Suprapubic skin (tissue), 4 donors: ENCODE results near the gene C10orf67. TPM values are rescaled to one million over a fixed set of nuclear protein-coding genes. Genes with fewer than 3 reads are reported as not detected.

Experiments used
- DNase-seq, 2 donors: peaks; one replicate each; pipeline ENCODE4 v3.0.0-alpha.2; 2019; ENCODE audit warnings: low spot score in 2 of 2
- H3K27ac ChIP-seq: fragments of 200-600 bp; sonication (generic); one replicate; pipeline ENCODE4 v1.5.1; 2019
- H3K27me3 ChIP-seq: fragments of 200-600 bp; sonication (generic); one replicate; pipeline ENCODE4 v1.5.1; 2019
- H3K36me3 ChIP-seq: fragments of 200-600 bp; sonication (generic); one replicate; pipeline ENCODE4 v1.5.1; 2019
- H3K4me1 ChIP-seq: fragments of 200-600 bp; sonication (generic); one replicate; pipeline ENCODE4 v1.5.1; 2019
- H3K4me3 ChIP-seq: fragments of 200-600 bp; sonication (generic); one replicate; pipeline ENCODE4 v1.5.1; 2019; ENCODE audit warnings: mild to moderate bottlenecking
- H3K9me3 ChIP-seq: fragments of 200-600 bp; sonication (generic); one replicate; pipeline ENCODE4 v1.5.1; 2019
- EP300 ChIP-seq: sonication (generic); formaldehyde crosslinking; IDR thresholded peaks from one replicate; pipeline ENCODE4 v1.6.1; 2017; ENCODE audit warnings: antibody characterized with exemption
- POLR2A ChIP-seq, 2 donors: fragments of 450-650 bp; IDR thresholded peaks; one replicate each; pipeline ENCODE4 v1.6.1; 2017; ENCODE audit warnings: antibody characterized with exemption in 2 of 2, mild to moderate bottlenecking in 2 of 2, moderate library complexity in 2 of 2
- POLR2AphosphoS5 ChIP-seq, 3 donors: sonication (generic); formaldehyde crosslinking; IDR thresholded peaks; one replicate each; pipeline ENCODE4 v1.6.1; 2017; ENCODE audit warnings: antibody characterized with exemption in 3 of 3
- WGBS: methylation state at CpG from one replicate; pipeline ENCODE4 v1.1.5; 2018; 5-methylcytosine and 5-hydroxymethylcytosine counted together
- total RNA-seq, 4 donors: library from RNA; depleted of rRNA; stranded (reverse); fragments of >200 nt; gene quantifications; one replicate each; pipeline ENCODE4 v1.1.0, GENCODE V29; 2016
- TF ChIP-seq, protein P1 (sequence below), 2 donors: fragments of 200-600 bp in 1 of 2; fragments of 450-650 bp in 1 of 2; sonication (generic) in 1 of 2; IDR thresholded peaks; one replicate each; pipeline ENCODE4 v1.5.1; 2016 to 2019; ENCODE audit warnings: antibody characterized with exemption in 2 of 2, mild to moderate bottlenecking in 1 of 2, moderate library complexity in 1 of 2

C10orf67 gene
- total RNA-seq, 4 donors from 2014 or later = 0.93 to 1.5 (median 1.5) TPM

GRCh38 chr10:23198940-23199767 lies 145.4 kb downstream of the C10orf67 start:
- H3K27me3 ChIP-seq = peaks cover 100% of the 10 kb centered on the region
- H3K9me3 ChIP-seq = no peaks in the 10 kb centered on the region
- 0% methylated on average over 14 of the region's 60 CpGs for WGBS

DNA sequence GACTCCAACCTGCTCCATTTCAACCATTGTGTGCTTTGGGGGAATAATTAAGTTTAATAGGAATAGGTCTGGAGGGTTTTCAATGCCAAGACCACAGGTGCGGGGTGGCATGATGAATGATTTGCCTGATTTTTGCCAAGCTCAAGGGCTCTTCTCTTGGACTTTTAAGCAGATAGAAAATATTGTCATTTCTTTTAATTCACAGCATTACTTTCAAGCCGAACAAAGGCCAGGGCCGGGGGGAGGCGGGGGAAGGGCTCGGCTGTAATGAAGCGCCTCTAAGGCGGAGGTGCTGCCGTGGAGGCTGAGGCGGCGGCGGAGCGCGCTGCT lies 146.0 kb downstream of the C10orf67 start:
- peaks cover 8% of the 10 kb centered on the region for H3K4me1 ChIP-seq
- WGBS = 3% methylated on average over 13 of the region's 13 CpGs
- no peaks in the 10 kb centered on the region for H3K9me3 ChIP-seq
- no peak for TF ChIP-seq POLR2AphosphoS5 (IDR thresholded peaks at IDR 0.05)
- TF ChIP-seq, protein P1, sequence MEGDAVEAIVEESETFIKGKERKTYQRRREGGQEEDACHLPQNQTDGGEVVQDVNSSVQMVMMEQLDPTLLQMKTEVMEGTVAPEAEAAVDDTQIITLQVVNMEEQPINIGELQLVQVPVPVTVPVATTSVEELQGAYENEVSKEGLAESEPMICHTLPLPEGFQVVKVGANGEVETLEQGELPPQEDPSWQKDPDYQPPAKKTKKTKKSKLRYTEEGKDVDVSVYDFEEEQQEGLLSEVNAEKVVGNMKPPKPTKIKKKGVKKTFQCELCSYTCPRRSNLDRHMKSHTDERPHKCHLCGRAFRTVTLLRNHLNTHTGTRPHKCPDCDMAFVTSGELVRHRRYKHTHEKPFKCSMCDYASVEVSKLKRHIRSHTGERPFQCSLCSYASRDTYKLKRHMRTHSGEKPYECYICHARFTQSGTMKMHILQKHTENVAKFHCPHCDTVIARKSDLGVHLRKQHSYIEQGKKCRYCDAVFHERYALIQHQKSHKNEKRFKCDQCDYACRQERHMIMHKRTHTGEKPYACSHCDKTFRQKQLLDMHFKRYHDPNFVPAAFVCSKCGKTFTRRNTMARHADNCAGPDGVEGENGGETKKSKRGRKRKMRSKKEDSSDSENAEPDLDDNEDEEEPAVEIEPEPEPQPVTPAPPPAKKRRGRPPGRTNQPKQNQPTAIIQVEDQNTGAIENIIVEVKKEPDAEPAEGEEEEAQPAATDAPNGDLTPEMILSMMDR (IDR thresholded peaks at IDR 0.05) = no peak
- no peak for TF ChIP-seq POLR2A (IDR thresholded peaks at IDR 0.05)
- TF ChIP-seq EP300 = no peak
- H3K27ac ChIP-seq = no peak overlapping the region
- H3K4me3 ChIP-seq = no peak overlapping the region
- DNase-seq = no peak
- H3K36me3 ChIP-seq = no peaks in the 10 kb centered on the region
- peaks cover 100% of the 10 kb centered on the region for H3K27me3 ChIP-seq

More at GRCh38 chr10:23198940-23199767, 145.4 kb downstream of the C10orf67 start:
- peaks cover 8% of the 10 kb centered on the region for H3K4me1 ChIP-seq
- H3K4me3 ChIP-seq = no peak overlapping the region
- H3K36me3 ChIP-seq = no peaks in the 10 kb centered on the region
- no peak overlapping the region for H3K27ac ChIP-seq
- no peak for DNase-seq
- TF ChIP-seq POLR2A (IDR thresholded peaks at IDR 0.05) (no peak), EP300 (no peak), POLR2AphosphoS5 (IDR thresholded peaks at IDR 0.05) (no peak)
- TF ChIP-seq, protein P1 (IDR thresholded peaks at IDR 0.05) = no peak

- 12% methylated on average over 10 of the region's 12 CpGs for WGBS
- no peak overlapping the region for H3K27ac ChIP-seq
- no peaks in the 10 kb centered on the region for H3K36me3 ChIP-seq
- H3K4me3 ChIP-seq = no peak overlapping the region
- DNase-seq = no peak
- peaks cover 10% of the 10 kb centered on the region for H3K4me1 ChIP-seq
- no peaks in the 10 kb centered on the region for H3K9me3 ChIP-seq
- TF ChIP-seq POLR2A (IDR thresholded peaks at IDR 0.05) (no peak), POLR2AphosphoS5 (IDR thresholded peaks at IDR 0.05) (no peak), EP300 (no peak)
- TF ChIP-seq, protein P1 (IDR thresholded peaks at IDR 0.05) = no peak
- peaks cover 100% of the 10 kb centered on the region for H3K27me3 ChIP-seq
Observed at GRCh38 chr10:23197416-23197861, 147.2 kb downstream of the C10orf67 start.

- H3K4me1 ChIP-seq = peaks cover 16% of the 10 kb centered on the region
- no peaks in the 10 kb centered on the region for H3K9me3 ChIP-seq
- no peak overlapping the region for H3K4me3 ChIP-seq
- no peaks in the 10 kb centered on the region for H3K36me3 ChIP-seq
- WGBS = 21% methylated on average over 3 of the region's 3 CpGs
- H3K27ac ChIP-seq = no peak overlapping the region
- TF ChIP-seq, protein P1 (IDR thresholded peaks at IDR 0.05) = no peak
- TF ChIP-seq POLR2A (IDR thresholded peaks at IDR 0.05) = no peak
- TF ChIP-seq EP300 = no peak
- no peak for TF ChIP-seq POLR2AphosphoS5 (IDR thresholded peaks at IDR 0.05)
- no peak for DNase-seq
- peaks cover 100% of the 10 kb centered on the region for H3K27me3 ChIP-seq
Observed at GRCh38 chr10:23196915-23197314, 147.7 kb downstream of the C10orf67 start.

- 9% methylated on average over 13 of the region's 13 CpGs for WGBS
- no peak for DNase-seq
- H3K27ac ChIP-seq = no peak overlapping the region
- no peaks in the 10 kb centered on the region for H3K9me3 ChIP-seq
- H3K27me3 ChIP-seq = peaks cover 100% of the 10 kb centered on the region
- no peak overlapping the region for H3K4me3 ChIP-seq
- H3K4me1 ChIP-seq = peaks cover 21% of the 10 kb centered on the region
- TF ChIP-seq POLR2A (IDR thresholded peaks at IDR 0.05) (no peak), EP300 (no peak), POLR2AphosphoS5 (IDR thresholded peaks at IDR 0.05) (no peak)
- TF ChIP-seq, protein P1 (IDR thresholded peaks at IDR 0.05) = no peak
- H3K36me3 ChIP-seq = no peaks in the 10 kb centered on the region
Observed at GRCh38 chr10:23195846-23196600, 148.6 kb downstream of the C10orf67 start.
